Heart left ventricle (tissue), 13 donors: ENCODE data around the gene EFHD1.

Source experiments
- CTCF ChIP-seq, 12 donors: fragments of 200-600 bp; sonication (generic) in 4 of 12; IDR thresholded peaks; one replicate each; pipeline versions ENCODE4 v1.5.0 to v1.8.0; 2018 to 2022; ENCODE audit warnings: antibody characterized with exemption in 12 of 12, mild to moderate bottlenecking in 5 of 12
- POLR2A ChIP-seq, 2 donors: fragments of 450-650 bp; IDR thresholded peaks; one replicate each; pipeline ENCODE4 v1.6.1; 2017; ENCODE audit warnings: antibody characterized with exemption in 2 of 2, mild to moderate bottlenecking in 2 of 2, moderate library complexity in 2 of 2
- donor health status: ischemic (EF 13 %, LVEDD 7.1; RV severe dilation, severe dysfunction).
- donor health status: DM: no; HTN: yes; CAD: no.
- donor health status: DM: no; HTN: no; CAD: no.
- donor health status: ischemic (EF 25% LVEDD 6.9; RV normal size, moderate dysfunction).
- donor health status: ischemic (EF 25% LVEDD 5.7; RV mildly dilated, moderate dysfunction).
- donor health status: ischemic (EF 35%, LVEDD 5.7; RV mildly dilated, moderate dysfunction).
- donor health status: nonischemic (EF 11% LVEDD 7.7; RV severe dilation, severe dysfunction).
- donor health status: DM: yes; HTN: yes; CAD: no.
- donor health status: PGD.
- donor health status: ischemic (EF 29% LVEDD 5.4; RV normal size, mild dysfunction).
- donor health status: nonischemic (EF 23%, LVEDD 6.1; RV moderate dilation, normal function).

DNA sequence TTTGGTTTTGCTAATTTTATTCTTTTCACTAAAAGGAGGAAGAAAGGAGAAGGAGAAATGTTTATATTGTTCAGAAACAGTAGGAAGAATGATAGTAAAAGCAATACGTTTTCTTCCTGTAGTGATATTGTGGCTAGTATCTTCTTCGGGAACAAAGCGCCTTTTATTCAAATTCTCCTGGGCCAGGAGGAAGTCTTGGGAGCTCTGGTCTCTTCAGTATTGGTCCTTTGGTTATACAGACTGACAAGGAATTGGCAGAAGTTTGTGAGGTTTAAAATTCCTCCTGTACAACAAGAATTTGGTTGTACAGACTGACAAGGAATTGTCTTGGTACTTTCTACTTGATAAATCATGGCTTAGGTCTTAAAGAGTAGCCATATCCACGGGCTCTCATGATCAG, 73.7 kb downstream of the EFHD1 start:
- no peak for TF ChIP-seq CTCF (IDR thresholded peaks at IDR 0.05)
- TF ChIP-seq POLR2A (IDR thresholded peaks at IDR 0.05) = no peak
